Activated B cell treated with CpG ODN at 0.5 μM for 24 hours (primary cell): Measurements from ENCODE around the gene RBM23. TPM values are rescaled to one million over a fixed set of nuclear protein-coding genes. Genes with fewer than 3 reads are reported as not detected.

Experiments used
- ATAC-seq: fragments of 200-7000 bp; cut with Tn5 transposase; one replicate; pipeline ENCODE4 v1.10.0; 2021; ENCODE audit warnings: low read depth, mild to moderate bottlenecking, moderate library complexity
- CTCF ChIA-PET: fragments of 350-600 bp; sonication (Branson Sonifier 250); formaldehyde crosslinking; loops from one replicate; lab custom pipeline; 2021; ENCODE audit warnings: antibody characterized with exemption; lab: Charles Lee
- POLR2A ChIA-PET: fragments of 350-600 bp; sonication (Branson Sonifier 250); formaldehyde crosslinking; loops from one replicate; lab custom pipeline; 2021; ENCODE audit warnings: antibody characterized with exemption; lab: Charles Lee
- DNase-seq: peaks from one replicate; pipeline ENCODE4 v3.0.0; 2022
- H3K27ac Mint-ChIP-seq: one replicate; pipeline ENCODE4 v1.8.0; 2020; ENCODE audit warnings: mixed read lengths
- H3K27me3 Mint-ChIP-seq: one replicate; pipeline ENCODE4 v1.8.0; 2021; ENCODE audit warnings: mixed read lengths
- H3K36me3 Mint-ChIP-seq: one replicate; pipeline ENCODE4 v1.8.0; 2021; ENCODE audit warnings: low read depth, mixed read lengths
- H3K4me1 Mint-ChIP-seq: one replicate; pipeline ENCODE4 v1.8.0; 2021; ENCODE audit warnings: mixed read lengths
- H3K4me3 Mint-ChIP-seq: one replicate; pipeline ENCODE4 v1.8.0; 2020; ENCODE audit warnings: mild to moderate bottlenecking, mixed read lengths
- H3K9me3 Mint-ChIP-seq: one replicate; pipeline ENCODE4 v1.8.0; 2020; ENCODE audit warnings: mixed read lengths
- intact Hi-C: fragments of 100-400 bp; cut with micrococcal nuclease; formaldehyde crosslinking; loops from one replicate; pipeline ENCODE4 v1.15.1; 2024
- total RNA-seq: library from RNA; stranded (reverse); gene quantifications from 2 replicates; pipeline ENCODE4 v1.2.3, GENCODE V29; 2022
- TF ChIP-seq, protein P1 (sequence below): fragments of 200-600 bp; IDR thresholded peaks from one replicate; pipeline ENCODE4 v1.8.0; 2022; ENCODE audit warnings: antibody characterized with exemption, mild to moderate bottlenecking

RBM23 gene
- total RNA-seq, 1 donor from 2014 or later, result 131 TPM

DNA sequence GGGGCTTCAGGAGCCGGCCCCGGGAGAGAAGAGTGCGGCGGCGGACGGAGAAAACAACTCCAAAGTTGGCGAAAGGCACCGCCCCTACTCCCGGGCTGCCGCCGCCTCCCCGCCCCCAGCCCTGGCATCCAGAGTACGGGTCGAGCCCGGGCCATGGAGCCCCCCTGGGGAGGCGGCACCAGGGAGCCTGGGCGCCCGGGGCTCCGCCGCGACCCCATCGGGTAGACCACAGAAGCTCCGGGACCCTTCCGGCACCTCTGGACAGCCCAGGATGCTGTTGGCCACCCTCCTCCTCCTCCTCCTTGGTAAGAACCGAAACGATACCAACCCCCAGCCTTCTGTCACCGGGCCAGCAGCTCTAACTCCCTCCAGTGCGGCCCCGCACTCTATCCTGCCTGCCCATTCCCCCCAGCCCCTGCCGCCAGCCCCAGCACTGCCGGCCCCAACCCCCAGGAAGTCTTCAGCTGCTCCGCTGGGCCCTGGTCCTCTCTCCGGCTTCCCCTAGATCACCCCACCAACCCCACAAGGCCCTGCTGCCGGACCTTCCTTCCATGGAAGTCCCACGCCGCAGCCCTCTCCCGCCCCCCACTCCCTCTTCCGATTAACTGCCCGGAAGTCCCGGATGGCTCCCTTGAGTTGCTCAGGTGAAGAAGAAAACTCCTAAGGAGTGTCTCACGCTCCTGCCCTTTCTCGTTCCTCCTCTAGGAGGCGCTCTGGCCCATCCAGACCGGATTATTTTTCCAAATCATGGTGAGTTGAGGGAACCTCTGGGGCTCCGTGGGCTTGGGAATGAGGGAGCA is 46.7 kb downstream of the RBM23 start:
- TF ChIP-seq, protein P1, sequence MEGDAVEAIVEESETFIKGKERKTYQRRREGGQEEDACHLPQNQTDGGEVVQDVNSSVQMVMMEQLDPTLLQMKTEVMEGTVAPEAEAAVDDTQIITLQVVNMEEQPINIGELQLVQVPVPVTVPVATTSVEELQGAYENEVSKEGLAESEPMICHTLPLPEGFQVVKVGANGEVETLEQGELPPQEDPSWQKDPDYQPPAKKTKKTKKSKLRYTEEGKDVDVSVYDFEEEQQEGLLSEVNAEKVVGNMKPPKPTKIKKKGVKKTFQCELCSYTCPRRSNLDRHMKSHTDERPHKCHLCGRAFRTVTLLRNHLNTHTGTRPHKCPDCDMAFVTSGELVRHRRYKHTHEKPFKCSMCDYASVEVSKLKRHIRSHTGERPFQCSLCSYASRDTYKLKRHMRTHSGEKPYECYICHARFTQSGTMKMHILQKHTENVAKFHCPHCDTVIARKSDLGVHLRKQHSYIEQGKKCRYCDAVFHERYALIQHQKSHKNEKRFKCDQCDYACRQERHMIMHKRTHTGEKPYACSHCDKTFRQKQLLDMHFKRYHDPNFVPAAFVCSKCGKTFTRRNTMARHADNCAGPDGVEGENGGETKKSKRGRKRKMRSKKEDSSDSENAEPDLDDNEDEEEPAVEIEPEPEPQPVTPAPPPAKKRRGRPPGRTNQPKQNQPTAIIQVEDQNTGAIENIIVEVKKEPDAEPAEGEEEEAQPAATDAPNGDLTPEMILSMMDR, result no peak
- ATAC-seq (peak; percentile 22), DNase-seq (peak; percentile 69)
- peaks cover 45% of the 10 kb centered on the region for H3K36me3 Mint-ChIP-seq
- no peaks in the 10 kb centered on the region for H3K27me3 Mint-ChIP-seq
- H3K27ac Mint-ChIP-seq, result peak overlapping the region; percentile 92
- no peaks in the 10 kb centered on the region for H3K9me3 Mint-ChIP-seq
- ChIA-PET CTCF (interaction anchor here (0.9 to 5.1 kb wide), 17 partner anchors 10 to 305 kb away, joined by 3 to 103 read pairs (median 5); partner anchors contain the start of genes AJUBA, OXA1L, RBM23 and REM2), POLR2A (interaction anchor here (0.5 to 4.7 kb wide), 26 partner anchors 8 to 1263 kb away, joined by 3 to 140 read pairs (median 6); partner anchors contain the start of genes ACIN1, C14orf119, DAD1 and MRPL52)
- H3K4me3 Mint-ChIP-seq, result peak overlapping the region; percentile 89
- H3K4me1 Mint-ChIP-seq, result peaks cover 33% of the 10 kb centered on the region
- intact Hi-C loops, result loop anchor here (1.0 to 5.0 kb wide), 5 partner anchors 15 to 185 kb away; partner anchors contain the start of genes CDH24 and HAUS4

DNA sequence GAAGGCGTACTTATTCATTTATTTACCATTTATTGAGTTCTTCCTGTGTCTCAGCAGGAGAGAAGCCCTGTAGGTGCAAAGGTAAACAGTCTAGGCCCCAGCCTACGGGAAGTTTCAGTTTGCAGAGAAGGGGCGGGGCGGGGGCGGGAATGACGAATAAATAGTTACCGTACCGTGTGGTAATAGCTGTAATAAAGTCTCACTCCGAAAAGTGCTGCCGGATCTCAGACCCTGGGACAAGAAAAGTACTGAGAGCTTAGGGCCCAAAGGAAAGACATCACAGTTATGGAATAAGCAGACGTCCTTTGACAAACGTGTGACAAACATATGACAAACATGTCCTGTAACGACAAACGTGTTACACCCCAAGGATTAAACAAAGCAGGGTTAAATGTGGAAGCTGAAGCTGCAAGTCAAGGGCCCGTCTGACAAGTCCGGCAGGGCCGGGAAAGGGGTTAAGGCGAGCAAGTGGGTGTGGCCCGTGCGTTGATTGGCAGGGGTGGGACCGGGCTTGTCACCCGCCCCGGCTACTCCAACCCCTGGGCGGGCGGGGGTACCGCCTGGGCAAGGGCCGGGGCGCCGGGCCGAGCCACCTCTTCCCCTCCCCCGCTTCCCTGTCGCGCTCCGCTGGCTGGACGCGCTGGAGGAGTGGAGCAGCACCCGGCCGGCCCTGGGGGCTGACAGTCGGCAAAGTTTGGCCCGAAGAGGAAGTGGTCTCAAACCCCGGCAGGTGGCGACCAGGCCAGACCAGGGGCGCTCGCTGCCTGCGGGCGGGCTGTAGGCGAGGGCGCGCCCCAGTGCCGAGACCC is 47.5 kb downstream of the RBM23 start, which contains the start of gene LRP10:
Gene LRP10 (plus strand): TSS at position 517 of the 809 bp plus-strand sequence. CDS start 564 bp downstream, outside the sequence.
- intact Hi-C loops, result loop anchor here (1.0 to 5.0 kb wide), 11 partner anchors 16 to 301 kb away; partner anchors contain the start of genes CDH24, DAD1, HAUS4 and MRPL52
- Mint-ChIP-seq H3K4me3 (peak within 1 kb of the TSS; percentile 89), H3K27me3 (no peaks in the 10 kb centered on the region), H3K9me3 (no peaks in the 10 kb centered on the region), H3K36me3 (peaks cover 37% of the 10 kb centered on the region), H3K27ac (peak within 1 kb of the TSS; percentile 92), H3K4me1 (peaks cover 33% of the 10 kb centered on the region)
- ChIA-PET CTCF (interaction anchor here (0.9 to 5.1 kb wide), 13 partner anchors 9 to 304 kb away, joined by 3 to 103 read pairs (median 5); partner anchors contain the start of genes AJUBA and REM2), POLR2A (interaction anchor here (0.5 to 4.7 kb wide), 33 partner anchors 9 to 493 kb away, joined by 3 to 140 read pairs (median 5); partner anchors contain the start of genes ACIN1, C14orf119, DAD1 and HAUS4)
- ATAC-seq (peak; percentile 85), DNase-seq (peak; percentile 81)
- TF ChIP-seq, protein P1, result no peak

DNA sequence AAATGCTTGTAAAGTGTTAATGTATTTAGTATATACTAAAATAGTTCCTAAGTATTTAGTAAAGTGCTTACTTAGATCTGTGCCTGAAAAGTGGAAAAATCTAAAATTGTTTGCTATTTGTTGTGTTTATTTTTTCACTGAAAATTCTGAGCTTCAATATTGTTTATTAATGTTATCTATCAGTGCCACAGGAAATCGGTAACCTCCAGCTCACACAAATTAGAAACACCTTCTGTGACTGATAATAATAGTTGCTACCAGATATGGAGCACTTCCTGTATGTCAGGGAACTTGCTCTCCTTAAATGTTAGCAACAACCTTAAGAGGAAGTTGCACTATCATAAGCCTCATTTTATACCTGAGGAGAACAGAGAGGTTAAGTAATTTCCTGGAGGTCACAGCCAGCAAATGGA is 48.1 kb downstream of the RBM23 start:
- Mint-ChIP-seq H3K4me1 (peaks cover 33% of the 10 kb centered on the region), H3K27ac (peak overlapping the region; percentile 92)

DNA sequence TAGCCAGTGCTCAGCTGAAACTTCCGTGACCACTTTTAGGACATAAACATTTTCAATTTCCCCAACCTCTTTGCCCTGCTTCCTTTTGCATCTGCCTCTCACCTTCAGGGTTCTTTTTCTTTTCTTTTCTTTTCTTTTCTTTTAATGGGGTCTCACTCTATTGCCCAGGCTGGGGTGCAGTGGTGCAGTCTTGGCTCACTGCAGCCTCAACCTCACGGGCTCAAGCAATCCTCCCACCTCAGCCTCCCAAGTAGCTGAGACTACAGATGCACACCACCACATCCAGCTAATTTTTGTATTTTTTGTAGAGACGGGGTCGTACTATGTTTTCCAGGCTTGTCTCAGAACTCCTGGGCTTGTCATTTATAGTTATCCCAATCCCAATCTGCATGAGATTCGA is 52.1 kb downstream of the RBM23 start:
- H3K9me3 Mint-ChIP-seq, result no peaks in the 10 kb centered on the region
- CTCF ChIA-PET, result interaction anchor here (0.7 kb wide), 1 partner anchor 160 kb away, joined by 3 read pairs; no protein-coding TSS in a partner anchor
- TF ChIP-seq, protein P1, result no peak
- H3K27ac Mint-ChIP-seq, result no peak overlapping the region
- POLR2A ChIA-PET, result no interaction called here
- DNase-seq (no peak), ATAC-seq (no peak)
- H3K36me3 Mint-ChIP-seq, result peaks cover 2% of the 10 kb centered on the region
- H3K4me3 Mint-ChIP-seq, result no peak overlapping the region
- no peaks in the 10 kb centered on the region for H3K27me3 Mint-ChIP-seq
- intact Hi-C loops, result no loop called here
- peaks cover 17% of the 10 kb centered on the region for H3K4me1 Mint-ChIP-seq

More for the DNA sequence above, 48.1 kb downstream of the RBM23 start:
- CTCF ChIA-PET, result interaction anchor here (1.4 to 5.1 kb wide), 7 partner anchors 14 to 301 kb away, joined by 4 to 103 read pairs (median 15); partner anchors contain the start of genes AJUBA and REM2
- Mint-ChIP-seq H3K4me3 (peak overlapping the region; percentile 86), H3K36me3 (peaks cover 31% of the 10 kb centered on the region), H3K27me3 (no peaks in the 10 kb centered on the region), H3K9me3 (no peaks in the 10 kb centered on the region)
- ATAC-seq (peak; percentile 42), DNase-seq (no peak)
- TF ChIP-seq, protein P1, result no peak
- intact Hi-C loops, result loop anchor here (1.0 to 5.0 kb wide), 7 partner anchors 18 to 301 kb away; partner anchors contain the start of genes CDH24, DAD1, MRPL52 and PRMT5
- POLR2A ChIA-PET, result interaction anchor here (0.6 to 4.7 kb wide), 29 partner anchors 9 to 492 kb away, joined by 3 to 140 read pairs (median 6); partner anchors contain the start of genes DAD1, HAUS4, MRPL52 and OXA1L
